Esophagus squamous epithelium (tissue), 5 donors: ENCODE measurements around the gene CCDC185. TPM values are rescaled to one million over a fixed set of nuclear protein-coding genes. Genes with fewer than 3 reads are reported as not detected.

Experiments
- DNase-seq: peaks from one replicate; lab custom pipeline; 2025; lab: John Stamatoyannopoulos, UW
- H3K27ac ChIP-seq, 4 donors: fragments of 200-600 bp; sonication (generic); one replicate each; pipeline ENCODE4 v1.5.1; 2016 to 2019; ENCODE audit warnings: mild to moderate bottlenecking in 1 of 4
- H3K27me3 ChIP-seq, 4 donors: fragments of 200-600 bp; sonication (generic); 1 replicate in 3 of 4; 2 replicates in 1 of 4; pipeline versions ENCODE4 v1.5.1 to v1.6.0; 2017 to 2021; ENCODE audit warnings: antibody characterized with exemption in 1 of 4
- H3K36me3 ChIP-seq, 3 donors: fragments of 200-600 bp; sonication (generic); one replicate each; pipeline ENCODE4 v1.5.1; 2016 to 2019
- H3K4me1 ChIP-seq, 3 donors: fragments of 200-600 bp; sonication (generic); one replicate each; pipeline ENCODE4 v1.5.1; 2017 to 2019
- H3K4me3 ChIP-seq, 4 donors: fragments of 200-600 bp; sonication (generic); 1 replicate in 3 of 4; 2 replicates in 1 of 4; pipeline ENCODE4 v1.5.1; 2016 to 2019; ENCODE audit warnings: mild to moderate bottlenecking in 2 of 4, moderate library complexity in 1 of 4
- H3K9me3 ChIP-seq, 3 donors: fragments of 200-600 bp; sonication (generic); one replicate each; pipeline ENCODE4 v1.5.1; 2016 to 2019
- POLR2A ChIP-seq, 4 donors: fragments of 450-650 bp; IDR thresholded peaks; one replicate each; pipeline ENCODE4 v1.6.1; 2017; ENCODE audit warnings: antibody characterized with exemption in 4 of 4, mild to moderate bottlenecking in 4 of 4, moderate library complexity in 3 of 4
- WGBS, 2 donors: methylation state at CpG; one replicate each; pipeline ENCODE4 v1.1.5; 2018; 5-methylcytosine and 5-hydroxymethylcytosine counted together
- intact Hi-C: fragments of 100-400 bp; cut with DNase I; formaldehyde crosslinking; loops from one replicate; pipeline ENCODE4 v1.15.0; 2022
- total RNA-seq, 4 donors: library from RNA; depleted of rRNA; stranded (reverse); fragments of >200 nt; gene quantifications; one replicate each; pipeline ENCODE4 v1.1.0, GENCODE V29; 2016
- TF ChIP-seq, protein P1 (sequence below), 6 experiments: fragments of 450-650 bp in 4 of 6; fragments of 200-600 bp in 2 of 6; sonication (generic) in 2 of 6; IDR thresholded peaks; one replicate each; pipeline ENCODE4 v1.5.1; 2016 to 2019; ENCODE audit warnings: antibody characterized with exemption in 6 of 6, mild to moderate bottlenecking in 4 of 6, moderate library complexity in 4 of 6
- donor health status: DM: yes; HTN: yes; CAD: no.

The CCDC185 gene
- total RNA-seq, 4 donors from 2014 or later = 0.13 TPM; not detected in 3

DNA sequence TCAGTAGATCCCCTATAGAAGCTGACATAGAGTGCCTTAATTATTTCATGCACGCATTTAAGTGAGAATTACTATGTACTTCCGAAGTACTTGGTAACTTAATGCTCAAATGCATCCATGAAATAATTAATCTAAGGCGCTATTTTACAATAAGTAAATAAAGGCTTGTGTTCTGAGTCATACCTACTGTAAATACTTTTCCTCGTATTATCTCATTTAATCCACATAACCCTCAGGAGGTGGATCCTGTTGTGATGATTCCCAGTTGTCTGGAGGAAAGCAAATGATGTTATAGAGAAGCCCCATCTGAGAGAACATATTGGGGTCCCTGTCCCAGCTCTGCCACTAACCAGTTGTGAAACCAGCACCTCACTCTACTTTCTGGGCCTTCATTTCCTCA, 45.6 kb upstream of the CCDC185 start:
- H3K4me3 ChIP-seq = no peak overlapping the region
- DNase-seq = no peak
- peaks cover 0 to 17% (median 0%) of the 10 kb centered on the region in 3 donors for H3K4me1 ChIP-seq
- H3K27me3 ChIP-seq = peaks cover 0 to 9% (median 0%) of the 10 kb centered on the region in 4 donors
- no peaks in the 10 kb centered on the region for H3K9me3 ChIP-seq
- H3K36me3 ChIP-seq = no peaks in the 10 kb centered on the region
- TF ChIP-seq, protein P1, sequence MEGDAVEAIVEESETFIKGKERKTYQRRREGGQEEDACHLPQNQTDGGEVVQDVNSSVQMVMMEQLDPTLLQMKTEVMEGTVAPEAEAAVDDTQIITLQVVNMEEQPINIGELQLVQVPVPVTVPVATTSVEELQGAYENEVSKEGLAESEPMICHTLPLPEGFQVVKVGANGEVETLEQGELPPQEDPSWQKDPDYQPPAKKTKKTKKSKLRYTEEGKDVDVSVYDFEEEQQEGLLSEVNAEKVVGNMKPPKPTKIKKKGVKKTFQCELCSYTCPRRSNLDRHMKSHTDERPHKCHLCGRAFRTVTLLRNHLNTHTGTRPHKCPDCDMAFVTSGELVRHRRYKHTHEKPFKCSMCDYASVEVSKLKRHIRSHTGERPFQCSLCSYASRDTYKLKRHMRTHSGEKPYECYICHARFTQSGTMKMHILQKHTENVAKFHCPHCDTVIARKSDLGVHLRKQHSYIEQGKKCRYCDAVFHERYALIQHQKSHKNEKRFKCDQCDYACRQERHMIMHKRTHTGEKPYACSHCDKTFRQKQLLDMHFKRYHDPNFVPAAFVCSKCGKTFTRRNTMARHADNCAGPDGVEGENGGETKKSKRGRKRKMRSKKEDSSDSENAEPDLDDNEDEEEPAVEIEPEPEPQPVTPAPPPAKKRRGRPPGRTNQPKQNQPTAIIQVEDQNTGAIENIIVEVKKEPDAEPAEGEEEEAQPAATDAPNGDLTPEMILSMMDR (IDR thresholded peaks at IDR 0.05) = no peak
- TF ChIP-seq POLR2A (IDR thresholded peaks at IDR 0.05) = no peak
- 76 to 85% methylated on average over 4 of the region's 4 CpGs for WGBS, 2 donors
- intact Hi-C loops = no loop called here
- no peak overlapping the region for H3K27ac ChIP-seq

GRCh38 chr1:223348439-223348838, 44.8 kb upstream of the CCDC185 start:
- DNase-seq = no peak
- Histone ChIP-seq H3K27ac (no peak overlapping the region), H3K27me3 (peaks cover 0 to 15% (median 0%) of the 10 kb centered on the region in 4 donors), H3K36me3 (no peaks in the 10 kb centered on the region), H3K9me3 (no peaks in the 10 kb centered on the region), H3K4me1 (peaks cover 0 to 17% (median 0%) of the 10 kb centered on the region in 3 donors), H3K4me3 (no peak overlapping the region)
- WGBS, 2 donors = 91 to 100% methylated on average over 2 of the region's 2 CpGs
- intact Hi-C loops = no loop called here
- no peak for TF ChIP-seq POLR2A (IDR thresholded peaks at IDR 0.05)
- TF ChIP-seq, protein P1 (IDR thresholded peaks at IDR 0.05) = no peak

DNA sequence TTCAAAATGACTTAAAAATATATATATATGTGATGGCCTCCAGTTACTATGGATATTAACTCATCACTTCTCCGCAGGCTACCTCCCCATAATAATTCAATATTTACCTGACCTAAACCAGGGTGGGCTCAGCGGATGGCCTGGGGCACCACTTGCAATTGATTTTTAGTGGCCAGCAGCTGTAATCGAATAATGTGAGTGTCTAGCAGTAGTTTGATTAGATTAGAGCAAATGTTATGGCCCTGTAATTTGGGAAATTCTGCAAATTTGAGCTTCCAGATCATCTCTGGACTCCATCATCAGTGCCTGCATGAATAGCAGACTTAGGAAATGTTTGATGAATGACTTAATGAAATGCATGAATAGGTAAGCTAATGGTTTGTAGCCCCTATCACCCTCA, 44.0 kb upstream of the CCDC185 start:
- WGBS, 2 donors = 90 to 93% methylated on average over 3 of the region's 3 CpGs
- no peaks in the 10 kb centered on the region for H3K9me3 ChIP-seq
- peaks cover 0 to 15% (median 0%) of the 10 kb centered on the region in 4 donors for H3K27me3 ChIP-seq
- H3K4me1 ChIP-seq = peaks cover 0 to 17% (median 0%) of the 10 kb centered on the region in 3 donors
- TF ChIP-seq, protein P1 (IDR thresholded peaks at IDR 0.05) = no peak
- no peak for TF ChIP-seq POLR2A (IDR thresholded peaks at IDR 0.05)
- H3K4me3 ChIP-seq = no peak overlapping the region
- intact Hi-C loops = no loop called here
- no peak overlapping the region for H3K27ac ChIP-seq
- H3K36me3 ChIP-seq = no peaks in the 10 kb centered on the region
- DNase-seq = no peak

DNA sequence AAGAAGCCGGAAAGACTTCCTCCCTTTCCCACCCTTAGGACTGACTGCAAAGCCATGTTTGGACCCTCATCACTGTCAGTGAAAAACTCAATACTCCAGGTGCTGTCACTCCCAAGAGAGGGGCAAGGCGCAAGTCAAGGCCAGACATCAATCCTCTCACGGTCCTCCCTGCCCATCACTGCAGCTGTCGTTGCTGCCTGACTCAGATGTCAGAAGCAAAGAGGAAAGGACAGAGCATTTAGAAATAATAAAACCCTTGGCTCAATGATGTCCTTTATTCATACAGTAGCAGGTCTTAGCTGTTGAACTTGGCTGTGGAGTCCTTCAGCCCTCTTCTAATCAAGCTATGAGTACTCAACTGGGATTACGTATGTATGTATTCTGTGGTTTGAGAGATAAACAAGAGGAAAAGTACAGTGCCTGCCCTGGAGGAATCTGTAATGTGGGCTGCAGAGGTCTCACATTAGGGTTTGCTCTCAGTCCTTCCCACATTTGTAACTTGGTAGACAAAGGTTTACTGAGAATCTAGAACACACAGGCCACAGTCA, 42.8 kb upstream of the CCDC185 start:
- no peak overlapping the region for H3K27ac ChIP-seq
- TF ChIP-seq, protein P1 (IDR thresholded peaks at IDR 0.05) = no peak
- TF ChIP-seq POLR2A (IDR thresholded peaks at IDR 0.05) = no peak
- no peaks in the 10 kb centered on the region for H3K9me3 ChIP-seq
- no peak for DNase-seq
- H3K27me3 ChIP-seq = peaks cover 0 to 15% (median 0%) of the 10 kb centered on the region in 4 donors
- peaks cover 0 to 29% (median 8%) of the 10 kb centered on the region in 3 donors for H3K4me1 ChIP-seq
- 63 to 75% methylated on average over 5 of the region's 5 CpGs for whole genome bisulfite sequencing, 2 donors
- H3K4me3 ChIP-seq = no peak overlapping the region
- no peaks in the 10 kb centered on the region for H3K36me3 ChIP-seq
- intact Hi-C loops = loop anchor here (10.0 kb wide), 1 partner anchor 216 kb away; no protein-coding TSS in a partner anchor

DNA sequence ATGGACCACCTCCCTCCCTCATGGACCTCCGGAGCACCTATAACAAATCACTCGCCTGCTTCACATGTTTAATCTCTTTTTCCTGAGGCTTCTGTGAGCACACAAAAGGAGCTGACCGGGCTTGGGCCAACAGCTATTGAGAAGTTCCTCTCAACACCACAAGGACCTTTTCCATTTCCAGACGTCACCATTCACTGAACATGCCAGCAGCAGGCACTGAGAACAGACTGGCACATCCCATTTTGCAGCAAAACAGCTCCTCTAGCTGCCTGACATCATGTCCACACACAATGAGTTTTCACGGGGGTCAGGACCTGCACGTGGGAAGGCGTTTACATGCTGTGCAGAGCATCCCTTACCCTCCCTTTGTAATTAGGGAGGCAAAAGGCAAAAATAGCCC, 40.3 kb upstream of the CCDC185 start:
- TF ChIP-seq, protein P1 (IDR thresholded peaks at IDR 0.05) = no peak
- TF ChIP-seq POLR2A (IDR thresholded peaks at IDR 0.05) = no peak
- intact Hi-C loops = loop anchor here (10.0 kb wide), 1 partner anchor 218 kb away; no protein-coding TSS in a partner anchor
- whole genome bisulfite sequencing, 2 donors = 71 to 86% methylated on average over 5 to 6 of the region's 7 CpGs
- no peak for DNase-seq
- H3K9me3 ChIP-seq = no peaks in the 10 kb centered on the region
- no peak overlapping the region for H3K4me3 ChIP-seq
- peaks cover 0 to 46% (median 11%) of the 10 kb centered on the region in 3 donors for H3K4me1 ChIP-seq
- no peaks in the 10 kb centered on the region for H3K36me3 ChIP-seq
- H3K27me3 ChIP-seq = peaks cover 0 to 15% (median 0%) of the 10 kb centered on the region in 4 donors
- H3K27ac ChIP-seq = no peak overlapping the region
